ENCODE measurements around the gene TERT.
"Not testable (repeated sequence)": the region's sequence is repeated elsewhere in the genome, so short reads cannot be mapped to it uniquely, and the experiment has no call there.

TERT gene

DNA sequence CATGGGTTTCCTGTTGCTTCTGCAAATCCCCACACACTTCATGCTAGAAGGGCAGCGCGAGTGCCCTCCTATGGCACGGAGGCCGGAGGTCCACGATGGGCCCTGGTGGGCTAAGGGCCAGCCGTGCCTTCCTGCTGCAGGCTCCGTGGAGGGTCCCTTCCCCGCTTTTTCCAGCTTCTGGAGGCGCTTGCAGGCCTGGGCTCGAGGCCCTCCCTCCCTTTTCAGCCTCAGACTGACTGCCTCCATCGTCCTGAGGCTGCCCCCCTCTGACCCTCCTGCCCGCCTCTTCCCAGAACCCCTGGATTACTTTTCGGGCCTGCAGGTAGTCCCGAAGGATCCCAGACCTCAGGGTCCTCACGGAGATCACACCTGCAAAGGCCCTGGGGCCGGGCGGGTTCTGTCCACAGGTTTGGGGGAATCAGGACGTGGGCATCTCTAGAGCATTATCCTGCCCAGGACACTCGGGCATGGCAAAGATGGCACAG is 3.2 kb upstream of the TERT start:
- no peak for DNase-seq (ENCODE audit: insufficient read length, low spot score)
- no peak for FAIRE-seq

DNA sequence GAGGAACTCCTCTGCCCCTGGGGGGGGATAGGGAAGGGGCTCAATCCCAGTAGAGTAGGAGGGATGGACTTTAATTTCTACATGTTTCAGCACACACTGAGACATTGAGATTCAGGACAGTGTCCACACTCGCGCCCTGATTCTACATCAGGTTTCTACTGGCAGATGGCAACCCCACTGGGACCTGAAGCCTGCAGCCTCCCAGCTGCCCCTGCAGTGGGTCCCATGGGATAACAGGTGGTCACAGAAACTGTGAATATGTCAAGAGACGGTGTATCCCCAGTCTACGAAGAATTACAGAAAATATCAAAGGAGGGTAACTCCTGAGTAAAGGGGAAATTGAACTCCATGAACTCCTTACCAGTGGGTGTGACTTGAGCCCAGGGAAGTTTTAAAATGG is 2.4 kb upstream of the TERT start:
- FAIRE-seq (no peak), DNase-seq (ENCODE audit: insufficient read length, low spot score) (no peak)

DNA sequence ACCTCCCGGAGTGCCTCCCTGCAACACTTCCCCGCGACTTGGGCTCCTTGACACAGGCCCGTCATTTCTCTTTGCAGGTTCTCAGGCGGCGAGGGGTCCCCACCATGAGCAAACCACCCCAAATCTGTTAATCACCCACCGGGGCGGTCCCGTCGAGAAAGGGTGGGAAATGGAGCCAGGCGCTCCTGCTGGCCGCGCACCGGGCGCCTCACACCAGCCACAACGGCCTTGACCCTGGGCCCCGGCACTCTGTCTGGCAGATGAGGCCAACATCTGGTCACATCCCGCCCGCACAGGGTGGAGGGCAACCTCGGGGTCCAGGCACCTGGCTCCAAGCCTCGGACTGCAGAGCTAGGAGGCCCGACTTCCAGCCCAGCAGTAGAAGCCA is 776 bp upstream of the TERT start:
- FAIRE-seq, result no peak
- DNase-seq (ENCODE audit: insufficient read length, low spot score), result no peak

DNA sequence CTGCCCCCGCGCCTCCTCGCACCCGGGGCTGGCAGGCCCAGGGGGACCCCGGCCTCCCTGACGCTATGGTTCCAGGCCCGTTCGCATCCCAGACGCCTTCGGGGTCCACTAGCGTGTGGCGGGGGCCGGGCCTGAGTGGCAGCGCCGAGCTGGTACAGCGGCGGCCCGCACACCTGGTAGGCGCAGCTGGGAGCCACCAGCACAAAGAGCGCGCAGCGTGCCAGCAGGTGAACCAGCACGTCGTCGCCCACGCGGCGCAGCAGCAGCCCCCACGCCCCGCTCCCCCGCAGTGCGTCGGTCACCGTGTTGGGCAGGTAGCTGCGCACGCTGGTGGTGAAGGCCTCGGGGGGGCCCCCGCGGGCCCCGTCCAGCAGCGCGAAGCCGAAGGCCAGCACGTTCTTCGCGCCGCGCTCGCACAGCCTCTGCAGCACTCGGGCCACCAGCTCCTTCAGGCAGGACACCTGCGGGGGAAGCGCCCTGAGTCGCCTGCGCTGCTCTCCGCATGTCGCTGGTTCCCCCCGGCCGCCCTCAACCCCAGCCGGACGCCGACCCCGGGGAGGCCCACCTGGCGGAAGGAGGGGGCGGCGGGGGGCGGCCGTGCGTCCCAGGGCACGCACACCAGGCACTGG is 548 bp downstream of the TERT start:
- FAIRE-seq (no peak), DNase-seq (ENCODE audit: insufficient read length, low spot score) (no peak)

DNA sequence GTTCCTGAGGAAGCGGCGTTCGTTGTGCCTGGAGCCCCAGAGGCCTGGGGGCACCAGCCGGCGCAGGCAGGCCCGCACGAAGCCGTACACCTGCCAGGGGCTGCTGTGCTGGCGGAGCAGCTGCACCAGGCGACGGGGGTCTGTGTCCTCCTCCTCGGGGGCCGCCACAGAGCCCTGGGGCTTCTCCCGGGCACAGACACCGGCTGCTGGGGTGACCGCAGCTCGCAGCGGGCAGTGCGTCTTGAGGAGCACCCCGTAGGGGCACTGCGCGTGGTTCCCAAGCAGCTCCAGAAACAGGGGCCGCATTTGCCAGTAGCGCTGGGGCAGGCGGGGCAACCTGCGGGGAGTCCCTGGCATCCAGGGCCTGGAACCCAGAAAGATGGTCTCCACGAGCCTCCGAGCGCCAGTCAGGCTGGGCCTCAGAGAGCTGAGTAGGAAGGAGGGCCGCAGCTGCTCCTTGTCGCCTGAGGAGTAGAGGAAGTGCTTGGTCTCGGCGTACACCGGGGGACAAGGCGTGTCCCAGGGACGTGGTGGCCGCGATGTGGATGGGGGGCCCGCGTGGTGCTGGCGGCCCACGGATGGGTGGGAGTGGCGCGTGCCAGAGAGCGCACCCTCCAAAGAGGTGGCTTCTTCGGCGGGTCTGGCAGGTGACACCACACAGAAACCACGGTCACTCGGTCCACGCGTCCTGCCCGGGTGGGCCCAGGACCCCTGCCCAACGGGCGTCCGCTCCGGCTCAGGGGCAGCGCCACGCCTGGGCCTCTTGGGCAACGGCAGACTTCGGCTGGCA is 1.3 kb downstream of the TERT start:
- FAIRE-seq (no peak), DNase-seq (ENCODE audit: insufficient read length, low spot score) (no peak)

DNA sequence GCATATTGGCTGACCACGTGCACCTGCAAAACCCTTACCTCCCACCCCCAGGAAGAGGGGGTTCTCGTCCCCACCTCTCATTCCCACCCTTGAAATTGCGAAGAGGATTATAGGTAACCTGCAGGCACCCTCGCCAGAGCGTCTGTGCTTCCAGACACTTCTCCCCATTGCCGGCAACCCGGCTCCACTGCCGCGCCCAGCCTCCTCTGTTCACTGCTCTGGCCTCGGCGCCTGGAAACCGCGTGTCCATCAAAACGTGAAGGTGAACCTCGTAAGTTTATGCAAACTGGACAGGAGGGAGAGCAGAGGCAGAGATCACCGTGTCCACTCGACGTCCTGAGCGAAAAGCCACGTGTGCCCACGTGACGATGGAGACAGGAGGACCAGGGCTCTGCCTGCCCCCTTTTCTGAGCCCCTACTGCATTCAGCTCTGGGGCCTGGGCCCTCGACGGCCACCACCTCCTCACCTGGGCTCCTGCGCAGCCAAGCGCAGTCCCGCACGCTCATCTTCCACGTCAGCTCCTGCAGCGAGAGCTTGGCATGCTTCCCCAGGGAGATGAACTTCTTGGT is 1.9 kb downstream of the TERT start:
- no peak for FAIRE-seq
- no peak for DNase-seq (ENCODE audit: insufficient read length, low spot score)

DNA sequence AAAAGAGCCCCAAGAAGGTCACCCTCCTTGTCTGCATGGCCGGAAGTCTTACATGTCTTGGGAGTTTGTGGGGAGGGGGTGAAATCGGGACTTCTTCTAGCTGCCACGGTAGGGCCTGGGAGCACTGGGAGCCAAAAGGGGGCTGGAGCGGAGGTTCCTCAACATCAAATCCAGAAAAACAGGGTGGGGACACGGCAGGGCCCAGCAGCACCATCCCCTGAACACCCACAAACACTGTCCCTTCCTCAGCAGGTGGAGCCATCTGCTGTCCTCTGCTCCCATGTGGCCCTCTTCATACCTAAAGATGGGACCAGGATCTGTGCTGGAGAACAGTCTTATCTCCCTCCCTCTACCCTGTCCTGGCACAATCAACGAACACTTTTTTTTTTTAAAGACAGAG is 2.7 kb downstream of the TERT start:
- DNase-seq (ENCODE audit: insufficient read length, low spot score), result no peak
- no peak for FAIRE-seq

DNA sequence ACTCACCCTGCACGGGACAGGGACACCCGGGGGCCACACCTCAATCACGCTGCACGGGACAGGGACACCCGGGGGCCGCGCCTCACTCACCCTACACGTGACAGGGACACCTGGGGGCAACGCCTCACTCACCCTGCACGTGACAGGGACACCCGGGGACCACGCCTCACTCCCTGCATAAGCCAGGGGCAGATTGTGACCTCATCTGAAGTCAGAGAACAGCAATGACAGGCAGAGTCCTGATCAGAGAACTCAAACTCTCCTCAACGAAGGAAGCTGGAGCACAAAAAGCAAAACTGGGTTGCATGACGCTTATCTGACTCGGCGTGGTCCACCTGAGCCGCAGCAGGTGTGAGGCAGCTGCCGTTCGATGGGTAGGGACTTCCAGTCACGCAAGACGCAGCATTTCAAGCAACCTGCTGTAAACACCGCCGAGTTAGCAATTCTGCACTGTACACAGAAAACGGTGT is 3.2 kb downstream of the TERT start:
- FAIRE-seq, result no peak

DNA sequence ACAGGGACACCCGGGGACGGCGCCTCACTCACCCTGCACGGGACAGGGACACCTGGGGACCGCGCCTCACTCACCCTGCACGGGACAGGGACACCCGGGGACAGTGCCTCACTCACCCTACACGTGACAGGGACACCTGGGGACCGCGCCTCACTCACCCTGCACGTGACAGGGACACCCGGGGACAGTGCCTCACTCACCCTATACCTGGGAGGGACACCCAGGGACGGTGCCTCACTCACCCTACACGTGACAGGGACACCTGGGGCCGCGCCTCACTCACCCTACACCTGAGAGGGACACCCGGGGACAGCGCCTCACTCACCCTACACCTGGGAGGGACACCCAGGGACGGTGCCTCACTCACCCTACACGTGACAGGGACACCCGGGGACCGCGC is 3.9 kb downstream of the TERT start:
- not testable (repeated sequence) for FAIRE-seq; DNase-seq (ENCODE audit: insufficient read length, low spot score)

More for the DNA sequence above, 3.2 kb downstream of the TERT start:
- no peak for DNase-seq (ENCODE audit: insufficient read length, low spot score)

DNA sequence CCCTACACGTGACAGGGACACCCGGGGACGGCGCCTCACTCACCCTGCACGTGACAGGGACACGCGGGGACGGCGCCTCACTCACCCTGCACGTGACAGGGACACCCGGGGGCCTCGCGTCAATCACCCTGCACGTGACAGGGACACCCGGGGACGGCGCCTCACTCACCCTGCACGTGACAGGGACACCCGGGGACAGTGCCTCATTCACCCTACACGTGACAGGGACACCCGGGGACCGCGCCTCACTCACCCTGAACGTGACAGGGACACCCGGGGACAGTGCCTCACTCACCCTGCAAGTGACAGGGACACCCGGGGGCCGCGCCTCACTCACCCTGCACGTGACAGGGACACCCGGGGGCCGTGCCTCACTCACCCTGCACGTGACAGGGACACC is 5.3 kb downstream of the TERT start:
- not testable (repeated sequence) for DNase-seq (ENCODE audit: insufficient read length, low spot score); FAIRE-seq

DNA sequence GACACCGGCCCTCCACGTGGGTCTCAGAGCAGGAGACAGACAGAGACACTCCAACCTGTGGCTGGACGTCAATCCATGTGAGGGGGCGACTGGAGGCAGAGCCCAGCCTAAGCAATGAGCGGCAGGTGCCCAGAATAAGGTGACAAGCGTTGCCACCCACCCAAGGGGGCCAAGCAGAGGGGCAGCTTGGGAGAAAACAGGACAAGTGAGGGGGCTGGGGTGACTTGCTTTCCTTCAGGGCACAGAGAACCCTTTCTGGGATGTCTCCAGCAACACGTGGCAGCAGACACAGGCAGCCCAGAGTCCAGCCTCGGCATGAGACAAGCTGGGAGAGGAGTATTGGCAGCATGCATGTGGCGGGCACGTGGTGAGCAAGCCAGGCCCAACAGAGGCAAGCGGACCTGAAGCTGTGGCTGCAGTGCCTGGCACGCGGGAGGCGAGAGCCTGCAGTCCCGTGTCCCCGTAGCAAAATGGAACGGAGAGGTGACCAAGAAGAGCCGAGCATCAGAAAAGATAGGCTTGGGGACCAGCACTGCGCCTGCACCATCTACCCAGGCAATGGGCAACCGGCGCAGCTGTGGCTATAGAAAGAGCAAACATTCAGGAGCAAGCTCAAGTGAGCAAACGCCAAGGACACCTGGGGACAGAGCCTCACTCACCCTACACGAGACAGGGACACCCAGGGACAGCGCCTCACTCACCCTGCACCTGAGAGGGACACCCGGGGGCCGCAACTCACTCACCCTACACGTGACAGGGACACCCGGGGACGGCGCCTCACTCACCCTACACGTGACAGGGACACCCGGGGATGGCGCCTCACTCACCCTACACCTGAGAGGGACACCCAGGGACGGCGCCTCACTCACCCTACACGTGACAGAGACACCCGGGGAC is 6.2 kb downstream of the TERT start:
- FAIRE-seq, result no peak

DNA sequence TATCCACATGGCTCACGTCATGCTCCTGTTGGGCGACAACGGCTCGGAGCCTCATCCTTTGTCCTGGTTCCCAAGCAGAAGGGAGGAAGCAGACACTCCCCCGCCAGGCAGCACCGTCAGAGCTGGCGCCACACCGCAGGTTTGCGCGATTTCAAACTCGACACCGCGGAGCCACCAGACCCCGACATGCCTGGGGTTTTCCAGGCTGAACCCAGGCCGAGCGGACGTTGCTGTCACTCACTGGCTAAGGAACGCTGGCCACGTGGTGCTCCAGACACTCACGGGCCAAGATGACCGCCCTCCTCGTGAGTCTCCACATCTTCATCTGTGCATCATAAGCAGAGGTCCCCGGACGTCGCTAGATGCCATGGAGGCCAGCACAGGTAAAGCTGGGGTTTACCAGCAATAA is 9.0 kb downstream of the TERT start:
- DNase-seq (ENCODE audit: insufficient read length, low spot score), result no peak

More for the DNA sequence above, 6.2 kb downstream of the TERT start:
- no peak for DNase-seq (ENCODE audit: insufficient read length, low spot score)

DNA sequence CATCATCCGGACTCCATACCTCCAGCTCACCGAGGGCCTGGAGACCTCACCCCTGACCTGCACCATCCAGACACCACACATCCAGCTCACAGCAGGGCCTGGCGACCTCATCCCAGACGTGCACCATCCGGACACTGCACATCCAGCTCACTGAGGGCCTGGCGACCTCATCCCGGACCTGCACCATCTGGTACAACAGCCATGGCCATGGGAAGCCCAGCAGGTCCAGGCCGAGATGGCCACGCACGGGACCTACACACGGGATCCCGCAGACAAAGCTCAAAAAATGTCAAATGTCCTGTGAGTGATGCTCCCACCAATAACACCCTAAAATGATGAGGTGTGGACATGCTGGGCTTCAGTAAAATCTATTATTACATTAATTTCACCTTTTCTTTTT is 9.7 kb downstream of the TERT start:
- no peak for DNase-seq (ENCODE audit: insufficient read length, low spot score)
- no peak for FAIRE-seq

More for the DNA sequence above, 9.0 kb downstream of the TERT start:
- no peak for FAIRE-seq

DNA sequence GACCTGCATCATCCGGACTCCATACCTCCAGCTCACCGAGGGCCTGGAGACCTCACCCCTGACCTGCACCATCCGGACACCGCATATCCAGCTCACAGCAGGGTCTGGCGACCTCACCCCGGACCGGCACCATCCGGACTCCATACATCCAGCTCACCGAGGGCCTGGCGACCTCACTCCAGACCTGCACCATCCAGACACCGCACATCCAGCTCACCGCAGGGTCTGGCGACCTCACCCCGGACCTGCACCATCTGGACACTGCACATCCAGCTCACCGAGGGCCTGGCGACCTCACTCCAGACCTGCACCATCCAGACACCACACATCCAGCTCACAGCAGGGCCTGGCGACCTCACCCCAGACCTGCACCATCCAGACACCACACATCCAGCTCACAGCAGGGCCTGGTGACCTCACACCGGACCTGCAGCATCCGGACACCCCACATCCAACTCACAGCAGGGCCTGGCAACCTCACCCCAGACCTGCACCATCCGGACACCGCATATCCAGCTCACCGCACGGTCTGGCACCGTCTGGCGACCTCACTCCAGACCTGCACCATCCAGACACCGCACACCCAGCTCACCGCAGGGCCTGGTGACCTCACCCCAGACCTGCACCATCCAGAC is 10.4 kb downstream of the TERT start:
- not testable (repeated sequence) for DNase-seq (ENCODE audit: insufficient read length, low spot score); FAIRE-seq

DNA sequence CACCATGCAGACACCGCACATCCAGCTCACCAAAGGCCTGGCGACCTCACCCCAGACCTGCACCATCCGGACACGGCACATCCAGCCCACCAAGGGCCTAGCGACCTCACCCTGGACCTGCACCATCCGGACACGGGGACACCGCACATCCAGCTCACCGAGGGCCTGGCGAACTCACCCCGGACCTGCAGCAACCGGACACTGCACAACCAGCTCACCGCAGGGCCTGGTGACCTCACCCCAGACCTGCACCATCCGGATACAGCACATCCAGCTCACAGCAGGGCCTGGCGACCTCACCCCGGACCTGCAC is 11.2 kb downstream of the TERT start:
- not testable (repeated sequence) for FAIRE-seq; DNase-seq (ENCODE audit: insufficient read length, low spot score)

DNA sequence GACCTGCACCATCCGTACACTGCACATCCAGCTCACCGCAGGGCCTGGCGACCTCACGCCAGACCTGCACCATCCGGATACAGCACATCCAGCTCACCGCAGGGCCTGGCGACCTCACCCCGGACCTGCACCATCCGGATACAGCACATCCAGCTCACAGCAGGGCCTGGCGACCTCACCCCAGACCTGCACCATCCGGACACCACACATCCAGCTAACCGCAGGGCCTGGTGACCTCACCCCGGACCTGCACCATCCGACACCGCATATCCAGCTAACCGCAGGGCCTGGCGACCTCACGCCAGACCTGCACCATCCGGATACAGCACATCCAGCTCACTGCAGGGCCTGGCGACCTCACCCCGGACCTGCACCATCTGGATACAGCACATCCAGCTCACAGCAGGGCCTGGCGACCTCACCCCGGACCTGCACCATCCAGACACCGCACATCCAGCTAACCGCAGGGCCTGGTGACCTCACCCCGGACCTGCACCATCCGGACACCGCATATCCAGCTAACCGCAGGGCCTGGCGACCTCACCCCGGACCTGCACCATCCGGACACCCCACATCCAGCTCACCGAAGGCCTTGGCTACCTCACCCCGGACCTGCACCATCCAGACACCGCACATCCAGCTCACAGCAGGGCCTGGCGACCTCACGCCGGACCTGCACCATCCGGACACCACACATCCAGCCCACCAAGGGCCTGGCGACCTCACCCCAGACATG is 11.7 kb downstream of the TERT start:
- not testable (repeated sequence) for DNase-seq (ENCODE audit: insufficient read length, low spot score); FAIRE-seq

DNA sequence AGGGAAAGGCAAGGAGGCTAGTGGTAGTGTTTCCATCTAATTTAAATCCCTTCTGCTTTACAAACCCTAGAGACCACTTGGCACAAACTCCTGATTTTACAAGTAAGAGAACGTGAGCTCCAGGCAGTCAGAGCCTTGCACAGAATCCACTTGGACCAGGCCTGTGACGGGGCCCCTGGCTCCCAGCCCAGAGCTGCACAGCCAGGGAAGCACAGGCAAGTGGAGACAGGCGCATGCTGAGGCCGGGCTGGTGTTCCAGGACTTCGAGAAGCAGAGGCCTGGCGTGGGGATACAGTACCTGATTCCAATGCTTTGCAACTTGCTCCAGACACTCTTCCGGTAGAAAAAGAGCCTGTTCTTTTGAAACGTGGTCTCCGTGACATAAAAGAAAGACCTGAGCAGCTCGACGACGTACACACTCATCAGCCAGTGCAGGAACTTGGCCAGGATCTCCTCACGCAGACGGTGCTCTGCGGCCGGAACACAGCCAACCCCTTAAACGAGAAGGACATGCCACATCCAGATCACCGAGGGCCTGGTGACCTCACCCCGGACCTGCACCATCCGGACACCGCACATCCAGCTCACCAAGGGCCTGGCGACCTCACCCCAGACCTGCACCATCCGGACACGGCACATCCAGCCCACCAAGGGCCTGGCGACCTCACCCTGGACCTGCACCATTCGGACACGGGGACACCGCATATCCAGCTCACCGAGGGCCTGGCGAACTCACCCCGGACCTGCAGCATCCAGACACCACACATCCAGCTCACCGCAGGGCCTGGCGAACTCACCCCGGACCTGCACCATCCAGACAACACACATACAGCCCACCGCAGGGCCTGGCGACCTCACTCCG is 12.5 kb downstream of the TERT start:
- FAIRE-seq (no peak), DNase-seq (ENCODE audit: insufficient read length, low spot score) (no peak)

DNA sequence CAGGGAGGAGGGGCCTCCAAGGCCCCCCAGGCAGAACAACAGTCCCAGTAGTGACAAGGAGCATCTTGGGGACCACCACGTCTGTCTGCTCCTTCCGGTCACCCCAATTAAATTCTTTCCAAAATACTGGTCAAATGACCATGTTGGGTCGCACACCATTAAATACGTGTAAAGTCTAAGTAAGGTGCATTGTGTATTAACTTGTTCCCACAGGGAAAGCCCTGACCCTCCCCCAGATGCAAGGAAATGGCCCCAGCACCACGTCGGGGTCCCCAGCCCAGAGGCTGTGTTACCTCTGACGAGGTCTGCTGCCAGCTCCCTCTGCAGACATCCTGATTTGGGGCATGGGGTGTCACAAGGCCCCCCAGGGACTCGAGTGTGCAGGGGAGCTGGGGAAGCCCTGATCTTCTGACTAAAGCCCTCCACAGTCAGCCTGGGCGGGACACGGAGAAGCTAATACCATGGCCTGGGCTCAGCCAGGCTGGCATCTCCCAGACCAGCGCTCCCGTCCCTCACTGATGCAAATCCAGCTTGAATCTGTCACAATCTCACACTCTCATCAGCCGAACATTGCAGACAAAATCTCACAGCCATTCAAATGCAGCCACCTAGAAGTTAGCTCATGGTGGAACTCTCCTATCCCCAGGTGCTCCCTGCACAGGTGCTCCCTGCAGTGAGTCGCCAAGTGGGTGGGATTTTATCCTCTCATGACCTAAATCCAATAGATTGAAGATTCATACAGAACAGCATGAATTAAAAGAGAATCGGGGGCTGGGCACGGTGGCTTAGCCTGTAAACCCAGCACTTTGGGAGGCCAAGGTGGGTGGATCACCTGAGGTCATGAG is 13.6 kb downstream of the TERT start:
- DNase-seq (ENCODE audit: insufficient read length, low spot score) (no peak), FAIRE-seq (no peak)

All from GM19239 (cell line).